ENCODE data around the gene LHFPL5. TPM values are rescaled to one million over a fixed set of nuclear protein-coding genes. Genes with fewer than 3 reads are reported as not detected.

The LHFPL5 gene
- total RNA-seq, 1 donor from 2014 or later = not detected

- H3K36me3 Mint-ChIP-seq (ENCODE audit: low read depth) = no peaks in the 10 kb centered on the region
- H3K27ac Mint-ChIP-seq (ENCODE audit: unreplicated experiment) = no peak overlapping the region
- H3K27me3 Mint-ChIP-seq (ENCODE audit: low read depth) = peaks cover 23% of the 10 kb centered on the region
- no peak for TF ChIP-seq CTCF (conservative IDR thresholded peaks at IDR 0.05)
- DNase-seq (ENCODE audit: low read depth, low spot score) = no peak
- no peak overlapping the region for H3K4me3 Mint-ChIP-seq
- H3K4me1 Mint-ChIP-seq = no peaks in the 10 kb centered on the region
- no peaks in the 10 kb centered on the region for H3K9me3 Mint-ChIP-seq
These were observed 26.7 kb upstream of the LHFPL5 start for GRCh38 chr6:35778437-35778836.

- no peak within 1 kb of the TSS for H3K27ac Mint-ChIP-seq (ENCODE audit: unreplicated experiment)
- no peaks in the 10 kb centered on the region for H3K9me3 Mint-ChIP-seq
- no peaks in the 10 kb centered on the region for H3K36me3 Mint-ChIP-seq (ENCODE audit: low read depth)
- H3K27me3 Mint-ChIP-seq (ENCODE audit: low read depth) = peaks cover 19% of the 10 kb centered on the region
- no peak within 1 kb of the TSS for H3K4me3 Mint-ChIP-seq
- no peaks in the 10 kb centered on the region for H3K4me1 Mint-ChIP-seq
- TF ChIP-seq CTCF (conservative IDR thresholded peaks at IDR 0.05) = no peak
- DNase-seq (ENCODE audit: low read depth, low spot score) = no peak
These were observed 24.4 kb upstream of the LHFPL5 start, which contains the start of gene CLPSL1 for GRCh38 chr6:35780719-35781118. Gene CLPSL1, plus strand, starts transcription at chr6:35781019. Its CDS starts 92 bp downstream, at chr6:35781111.

- H3K36me3 Mint-ChIP-seq (ENCODE audit: low read depth) = no peaks in the 10 kb centered on the region
These were observed 23.9 kb upstream of the LHFPL5 start for GRCh38 chr6:35781290-35781689.

GRCh38 chr6:35782424-35782823 lies 22.7 kb upstream of the LHFPL5 start:
- no peak overlapping the region for H3K27ac Mint-ChIP-seq (ENCODE audit: unreplicated experiment)
- no peaks in the 10 kb centered on the region for H3K4me1 Mint-ChIP-seq
- H3K36me3 Mint-ChIP-seq (ENCODE audit: low read depth) = no peaks in the 10 kb centered on the region
- no peaks in the 10 kb centered on the region for H3K9me3 Mint-ChIP-seq
- TF ChIP-seq CTCF (conservative IDR thresholded peaks at IDR 0.05) = no peak
- peaks cover 19% of the 10 kb centered on the region for H3K27me3 Mint-ChIP-seq (ENCODE audit: low read depth)
- DNase-seq (ENCODE audit: low read depth, low spot score) = no peak
- H3K4me3 Mint-ChIP-seq = no peak overlapping the region

More at GRCh38 chr6:35781290-35781689, 23.9 kb upstream of the LHFPL5 start:
- Mint-ChIP-seq H3K4me1 (no peaks in the 10 kb centered on the region), H3K27me3 (ENCODE audit: low read depth) (peaks cover 19% of the 10 kb centered on the region), H3K9me3 (no peaks in the 10 kb centered on the region), H3K27ac (ENCODE audit: unreplicated experiment) (no peak overlapping the region), H3K4me3 (no peak overlapping the region)
- TF ChIP-seq CTCF (conservative IDR thresholded peaks at IDR 0.05) = no peak
- DNase-seq (ENCODE audit: low read depth, low spot score) = no peak

GRCh38 chr6:35784200-35784599 lies 21.0 kb upstream of the LHFPL5 start:
- H3K27me3 Mint-ChIP-seq (ENCODE audit: low read depth) = peaks cover 28% of the 10 kb centered on the region
- H3K27ac Mint-ChIP-seq (ENCODE audit: unreplicated experiment) = no peak overlapping the region
- no peaks in the 10 kb centered on the region for H3K36me3 Mint-ChIP-seq (ENCODE audit: low read depth)
- TF ChIP-seq CTCF (conservative IDR thresholded peaks at IDR 0.05) = no peak
- no peaks in the 10 kb centered on the region for H3K4me1 Mint-ChIP-seq
- no peak for DNase-seq (ENCODE audit: low read depth, low spot score)
- no peak overlapping the region for H3K4me3 Mint-ChIP-seq
- H3K9me3 Mint-ChIP-seq = no peaks in the 10 kb centered on the region

- no peak for TF ChIP-seq CTCF (conservative IDR thresholded peaks at IDR 0.05)
- Mint-ChIP-seq H3K4me1 (no peaks in the 10 kb centered on the region), H3K4me3 (no peak overlapping the region), H3K9me3 (no peaks in the 10 kb centered on the region), H3K36me3 (ENCODE audit: low read depth) (no peaks in the 10 kb centered on the region), H3K27me3 (ENCODE audit: low read depth) (peaks cover 32% of the 10 kb centered on the region), H3K27ac (ENCODE audit: unreplicated experiment) (no peak overlapping the region)
- no peak for DNase-seq (ENCODE audit: low read depth, low spot score)
These were observed 18.9 kb upstream of the LHFPL5 start for GRCh38 chr6:35786272-35786671.

All from neural crest cell (in vitro differentiated cells).